ENCODE results near the gene GLOD4.
"Not testable (repeated sequence)": the region's sequence is repeated elsewhere in the genome, so short reads cannot be mapped to it uniquely, and the experiment has no call there.

The GLOD4 gene

DNA sequence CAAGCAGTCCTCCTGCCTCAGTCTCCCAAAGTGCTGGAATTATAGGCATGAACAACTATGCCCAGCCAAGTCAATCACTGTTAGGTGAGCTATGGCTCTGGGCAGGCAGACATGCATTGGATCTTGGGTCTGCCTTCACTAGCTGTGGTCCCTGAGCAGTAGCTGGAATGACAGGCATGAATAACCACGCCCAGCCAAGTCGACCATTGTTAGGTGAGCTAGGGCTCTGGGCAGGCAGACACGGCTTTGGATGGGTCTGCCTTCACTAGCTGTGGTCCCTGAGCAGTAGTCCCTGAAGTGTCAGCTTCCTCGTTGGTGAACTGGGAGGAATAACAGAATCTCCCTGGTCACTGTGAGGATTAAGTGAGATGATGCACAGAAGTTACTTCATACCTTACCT lies 6.5 kb upstream of the GLOD4 start:
- H3K4me3 ChIP-seq (ENCODE audit: low read length): no peak overlapping the region
- no peak for DNase-seq (ENCODE audit: low read depth, low spot score)

DNA sequence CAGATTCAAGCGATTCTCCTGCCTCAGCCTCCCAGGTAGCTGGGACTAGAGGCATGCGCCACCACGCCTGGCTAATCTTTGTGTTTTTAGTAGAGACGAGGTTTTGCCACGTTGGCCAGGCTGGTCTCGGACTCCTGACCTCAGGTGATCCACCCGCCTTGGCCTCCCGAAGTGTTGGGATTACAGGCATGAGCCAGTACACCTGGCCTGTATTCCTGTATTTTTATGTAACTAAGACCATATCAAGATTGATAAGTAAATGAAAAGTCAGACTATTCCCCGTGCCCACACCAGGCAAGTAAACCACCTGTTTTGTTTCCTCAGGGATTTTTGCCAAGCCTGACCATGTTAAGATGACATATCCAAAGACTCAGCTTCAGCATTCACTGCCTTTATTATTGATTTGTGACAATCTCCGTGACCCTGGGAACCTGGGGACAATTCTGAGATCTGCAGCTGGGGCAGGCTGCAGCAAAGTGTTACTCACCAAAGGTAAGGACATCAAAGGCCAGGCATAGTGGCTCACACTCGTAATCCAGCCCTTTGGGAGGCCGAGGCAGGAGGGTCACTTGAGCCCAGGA lies 5.7 kb upstream of the GLOD4 start:
- no peak overlapping the region for H3K4me3 ChIP-seq (ENCODE audit: low read length)
- DNase-seq (ENCODE audit: low read depth, low spot score): no peak

DNA sequence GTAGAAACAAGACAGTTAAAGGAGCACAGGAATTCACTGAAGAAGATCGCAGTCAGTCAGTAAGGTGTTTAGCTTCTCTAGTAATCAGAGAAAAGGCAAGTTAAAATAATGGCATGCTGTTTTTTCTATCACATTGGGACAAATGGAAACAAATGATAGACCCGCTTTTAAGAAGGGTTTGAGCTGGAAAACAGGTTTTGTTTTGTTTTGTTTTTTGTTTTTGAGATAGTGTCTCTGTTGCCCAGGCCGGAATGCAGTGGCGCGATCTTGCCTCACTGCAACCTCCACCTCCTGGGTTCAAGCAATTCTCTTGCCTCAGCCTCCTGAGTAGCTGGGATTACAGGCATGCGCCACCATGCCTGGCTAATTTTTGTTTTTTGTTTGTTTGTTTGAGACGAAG lies 3.8 kb upstream of the GLOD4 start:
- not testable (repeated sequence) for DNase-seq (ENCODE audit: low read depth, low spot score); H3K4me3 ChIP-seq (ENCODE audit: low read length)

DNA sequence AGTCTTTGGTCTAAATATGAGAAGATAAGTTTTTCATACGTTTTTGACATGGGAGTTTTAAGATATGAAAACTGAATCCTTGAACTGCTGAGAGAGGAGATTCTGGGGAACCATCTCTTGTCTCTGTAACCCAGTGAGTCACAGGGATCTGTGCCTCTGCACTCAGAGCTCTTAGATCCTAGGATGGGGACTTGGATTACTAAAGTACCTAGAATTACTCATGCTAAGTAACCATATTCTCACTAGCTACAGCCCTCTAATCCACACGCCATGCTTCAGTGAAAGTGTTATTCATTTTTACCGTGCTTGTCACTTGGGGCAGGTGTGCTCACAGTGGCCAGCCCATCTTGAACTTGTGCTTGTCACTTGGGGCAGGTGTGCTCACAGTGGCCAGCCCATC lies 2.1 kb upstream of the GLOD4 start:
- no peak overlapping the region for H3K4me3 ChIP-seq (ENCODE audit: low read length)
- DNase-seq (ENCODE audit: low read depth, low spot score): no peak

DNA sequence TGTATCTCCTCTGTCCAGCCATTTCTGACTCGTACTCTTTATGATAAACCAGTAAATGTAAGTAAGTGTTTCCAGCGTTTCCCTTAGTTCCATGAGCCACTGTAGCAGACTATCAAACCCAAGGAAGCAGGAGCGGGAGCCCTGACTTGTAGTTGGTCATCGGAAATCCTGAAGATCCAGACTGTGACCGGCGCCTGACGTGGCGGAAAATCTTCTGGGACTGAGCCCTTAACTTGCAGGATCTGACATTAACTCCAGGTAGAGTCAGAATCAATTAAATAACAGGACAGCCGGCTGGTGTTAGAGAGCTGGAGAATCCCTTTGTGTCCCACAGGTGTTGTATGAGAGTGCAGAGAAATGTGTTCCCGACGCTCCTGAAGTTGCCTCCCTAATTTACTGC lies 4.0 kb downstream of the GLOD4 start:
- H3K4me3 ChIP-seq (ENCODE audit: low read length): no peak overlapping the region
- no peak for DNase-seq (ENCODE audit: low read depth, low spot score)

DNA sequence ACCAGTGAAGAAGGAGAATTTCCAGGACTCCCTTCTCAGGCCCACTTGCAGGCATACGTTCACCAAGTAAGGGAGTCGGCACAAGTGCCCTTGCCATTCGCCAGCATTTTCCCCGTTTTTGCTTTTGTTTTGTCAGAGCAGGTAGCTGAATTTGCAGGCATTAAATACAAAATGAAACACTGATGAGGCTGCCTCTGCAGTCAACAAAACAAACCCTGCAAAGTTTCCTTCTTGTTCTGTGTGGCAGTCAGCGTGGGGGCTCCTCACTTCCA lies 7.8 kb downstream of the GLOD4 start:
- no peak overlapping the region for H3K4me3 ChIP-seq (ENCODE audit: low read length)
- no peak for DNase-seq (ENCODE audit: low read depth, low spot score)

DNA sequence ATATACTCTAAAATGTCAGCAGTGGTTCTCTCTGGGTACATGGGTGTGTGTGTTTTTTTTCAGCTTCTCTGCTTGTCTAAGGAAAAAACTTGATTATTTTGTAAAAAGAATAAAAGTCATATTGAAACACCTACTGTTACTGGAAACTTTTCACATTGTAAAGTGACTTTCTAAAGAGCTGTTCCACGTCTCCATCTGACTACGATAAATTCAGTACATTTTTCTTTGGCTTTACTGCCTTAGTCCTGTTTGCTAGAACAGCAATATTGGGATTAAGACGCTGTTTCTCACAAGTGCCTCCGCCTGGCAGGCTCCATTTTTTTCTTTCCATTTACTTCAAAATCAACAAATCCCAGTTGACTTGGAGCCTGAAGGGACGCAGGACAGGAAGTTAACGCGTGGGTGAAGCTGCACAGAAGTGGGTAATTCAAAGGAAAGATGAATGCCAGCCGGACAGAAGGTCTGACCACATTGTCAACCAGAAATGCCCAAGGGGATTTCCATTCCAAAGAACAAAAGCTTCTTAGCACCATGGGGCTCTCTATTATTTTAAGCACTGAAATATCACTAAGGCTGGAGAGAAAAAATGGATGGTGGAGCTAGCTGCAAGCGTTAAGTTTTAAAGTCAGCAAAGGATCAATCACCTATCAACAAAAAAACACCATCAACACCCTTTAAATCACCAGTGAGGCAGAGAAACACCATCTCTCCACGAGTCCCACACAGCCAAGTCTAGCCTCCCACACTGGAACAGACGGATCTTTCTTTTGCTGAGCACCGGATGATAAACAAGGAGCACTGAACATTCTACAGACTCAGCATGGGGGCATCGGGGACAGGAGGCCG lies 8.4 kb downstream of the GLOD4 start:
- no peak overlapping the region for H3K4me3 ChIP-seq (ENCODE audit: low read length)
- no peak for DNase-seq (ENCODE audit: low read depth, low spot score)

DNA sequence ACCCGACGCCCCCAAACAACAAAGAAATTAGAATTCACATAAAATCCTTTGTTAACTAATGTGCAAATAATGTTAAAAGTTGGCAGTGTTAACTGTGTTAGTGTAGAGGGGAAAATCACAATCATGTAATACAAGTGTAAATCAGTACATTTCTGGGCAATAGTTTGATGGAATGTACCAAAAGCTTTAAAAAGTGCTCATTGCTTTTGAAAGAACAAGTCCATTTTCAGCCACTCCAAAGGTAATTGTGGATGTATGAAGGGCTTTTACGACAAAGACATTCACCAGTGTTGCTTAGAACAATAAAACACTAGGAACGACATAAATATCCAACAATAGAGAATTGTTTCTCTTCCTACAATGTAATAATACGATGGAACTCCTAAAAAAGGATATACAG lies 9.1 kb downstream of the GLOD4 start:
- DNase-seq (ENCODE audit: low read depth, low spot score): no peak

DNA sequence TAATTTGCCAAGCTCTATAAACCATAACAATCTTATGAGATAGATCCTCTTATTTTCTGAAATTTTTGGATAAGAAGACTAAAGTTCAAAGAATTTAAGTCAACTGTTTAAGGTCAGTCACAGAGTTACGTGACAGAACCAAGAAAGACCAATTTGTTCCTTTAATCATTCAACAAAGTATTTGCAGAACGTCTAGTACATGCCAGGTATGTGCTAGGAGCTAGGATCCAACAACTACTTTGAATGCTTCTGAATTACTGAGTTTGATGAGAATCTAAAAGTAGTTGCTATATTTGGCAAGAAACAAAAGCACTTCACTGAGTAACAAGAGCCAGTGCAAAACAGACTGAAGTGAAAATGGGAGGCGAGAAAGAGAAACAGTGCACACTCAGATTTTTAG lies 15.0 kb downstream of the GLOD4 start:
- H3K4me3 ChIP-seq (ENCODE audit: low read length): no peak overlapping the region
- no peak for DNase-seq (ENCODE audit: low read depth, low spot score)

More for the DNA sequence above, 9.1 kb downstream of the GLOD4 start:
- H3K4me3 ChIP-seq (ENCODE audit: low read length): no peak overlapping the region

DNA sequence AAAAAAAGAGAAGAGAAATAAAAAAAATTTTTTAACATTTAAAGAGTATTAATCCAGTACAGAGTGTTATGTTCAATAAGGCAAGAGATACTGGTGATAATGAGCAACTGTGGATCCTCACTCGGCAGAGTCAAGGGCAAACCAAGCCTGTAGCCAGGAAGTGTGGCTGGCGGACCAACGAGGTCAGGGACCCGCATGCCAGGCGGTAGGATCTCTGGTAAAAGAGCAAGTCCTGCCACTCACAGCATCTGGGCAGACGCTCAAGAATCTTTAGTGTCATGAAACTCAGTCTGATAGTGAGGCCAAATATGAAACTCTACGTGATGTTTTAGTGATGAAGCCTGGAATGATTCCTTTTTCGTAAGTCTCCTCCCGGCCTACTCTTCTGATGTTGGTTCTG lies 21.7 kb downstream of the GLOD4 start:
- DNase-seq (ENCODE audit: low read depth, low spot score): no peak
- H3K4me3 ChIP-seq (ENCODE audit: low read length): no peak overlapping the region

DNA sequence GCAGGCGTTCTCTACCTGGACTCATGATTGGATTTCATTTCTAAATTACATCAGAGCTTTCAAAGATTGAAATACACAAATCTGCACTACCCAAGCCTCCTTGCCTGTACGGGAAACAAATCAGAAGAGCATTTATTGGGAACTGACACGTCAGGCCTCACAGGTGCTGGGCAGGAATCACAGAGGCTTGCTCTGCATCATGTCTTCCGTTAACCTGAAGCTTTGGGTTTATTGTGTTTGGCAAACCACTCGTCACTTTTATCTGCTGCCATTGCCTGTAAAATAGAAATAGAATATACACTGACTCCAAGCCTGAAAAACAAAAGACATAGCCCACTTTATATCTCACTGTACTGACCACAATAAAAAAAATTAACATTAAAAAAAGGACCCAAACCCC lies 22.1 kb downstream of the GLOD4 start:
- no peak for DNase-seq (ENCODE audit: low read depth, low spot score)
- no peak overlapping the region for H3K4me3 ChIP-seq (ENCODE audit: low read length)

DNA sequence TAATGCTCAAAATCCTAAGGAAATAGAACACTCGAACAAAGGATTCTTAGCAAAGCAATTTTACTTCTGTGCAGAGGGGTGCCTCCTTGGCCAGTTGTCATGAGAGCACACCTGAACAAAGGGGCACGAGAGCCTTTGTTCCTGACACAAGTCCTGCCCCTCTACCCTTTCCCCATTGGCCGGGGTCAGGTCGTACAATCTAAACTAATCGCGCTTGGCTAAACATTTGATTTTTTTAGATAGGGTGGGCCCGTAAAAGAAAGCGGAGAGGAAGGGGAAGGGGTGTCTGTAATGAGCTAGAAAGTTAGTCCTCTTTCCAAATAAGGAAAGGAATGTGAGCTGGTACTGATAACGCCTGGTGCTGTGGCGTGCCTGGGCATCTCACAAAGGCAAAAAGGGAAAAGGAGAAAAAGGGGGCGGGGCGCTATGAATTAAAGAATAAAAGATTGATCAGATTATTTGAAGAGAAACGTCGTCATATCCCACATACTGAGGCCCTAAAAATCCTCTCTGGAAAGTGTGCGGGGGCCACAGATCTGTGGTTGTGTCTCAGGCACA lies 26.0 kb downstream of the GLOD4 start:
- H3K4me3 ChIP-seq (ENCODE audit: low read length); DNase-seq (ENCODE audit: low read depth, low spot score): not testable (repeated sequence)

DNA sequence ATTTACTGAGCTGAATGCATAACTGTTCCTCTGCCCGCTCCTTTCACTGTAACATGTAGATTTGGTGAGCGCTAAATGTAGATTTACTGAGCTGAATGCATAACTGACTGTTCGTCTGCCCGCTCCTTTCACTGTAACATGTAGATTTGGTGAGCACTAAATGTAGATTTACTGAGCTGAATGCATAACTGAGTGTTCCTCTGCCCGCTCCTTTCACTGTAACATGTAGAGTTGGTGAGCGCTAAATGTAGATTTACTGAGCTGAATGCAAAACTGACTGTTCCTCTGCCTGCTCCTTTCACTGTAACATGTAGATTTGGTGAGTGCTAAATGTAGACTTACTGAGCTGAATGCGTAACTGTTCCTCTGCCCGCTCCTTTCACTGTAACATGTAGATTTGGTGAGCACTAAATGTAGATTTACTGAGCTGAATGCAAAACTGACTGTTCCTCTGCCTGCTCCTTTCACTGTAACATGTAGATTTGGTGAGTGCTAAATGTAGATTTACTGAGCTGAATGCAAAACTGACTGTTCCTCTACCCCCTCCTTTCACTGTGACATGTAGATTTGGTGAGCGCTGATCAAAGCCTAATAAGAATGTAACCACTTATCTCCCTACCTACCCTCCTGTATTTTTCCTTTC lies 26.6 kb downstream of the GLOD4 start:
- not testable (repeated sequence) for H3K4me3 ChIP-seq (ENCODE audit: low read length); DNase-seq (ENCODE audit: low read depth, low spot score)

DNA sequence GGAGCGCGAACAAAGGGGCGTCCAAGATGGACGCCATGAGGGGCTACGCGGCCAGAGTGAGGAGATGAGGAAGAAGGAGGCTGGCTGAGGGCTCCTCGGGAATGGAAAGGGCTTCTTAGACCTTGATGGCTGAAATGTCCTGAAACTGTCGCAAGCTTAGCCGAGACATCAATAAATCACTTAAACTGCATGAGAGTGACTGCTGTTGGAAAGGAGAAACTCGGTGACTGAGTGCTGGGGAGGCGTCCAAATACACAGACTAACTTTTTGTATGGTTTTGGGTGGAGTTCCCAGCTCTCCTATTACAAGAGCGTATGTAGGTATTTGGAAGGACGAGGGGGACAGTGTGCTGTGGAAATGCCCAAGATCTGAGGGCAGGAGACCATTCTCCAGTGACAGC lies 28.7 kb downstream of the GLOD4 start:
- H3K4me3 ChIP-seq (ENCODE audit: low read length): no peak overlapping the region
- no peak for DNase-seq (ENCODE audit: low read depth, low spot score)

DNA sequence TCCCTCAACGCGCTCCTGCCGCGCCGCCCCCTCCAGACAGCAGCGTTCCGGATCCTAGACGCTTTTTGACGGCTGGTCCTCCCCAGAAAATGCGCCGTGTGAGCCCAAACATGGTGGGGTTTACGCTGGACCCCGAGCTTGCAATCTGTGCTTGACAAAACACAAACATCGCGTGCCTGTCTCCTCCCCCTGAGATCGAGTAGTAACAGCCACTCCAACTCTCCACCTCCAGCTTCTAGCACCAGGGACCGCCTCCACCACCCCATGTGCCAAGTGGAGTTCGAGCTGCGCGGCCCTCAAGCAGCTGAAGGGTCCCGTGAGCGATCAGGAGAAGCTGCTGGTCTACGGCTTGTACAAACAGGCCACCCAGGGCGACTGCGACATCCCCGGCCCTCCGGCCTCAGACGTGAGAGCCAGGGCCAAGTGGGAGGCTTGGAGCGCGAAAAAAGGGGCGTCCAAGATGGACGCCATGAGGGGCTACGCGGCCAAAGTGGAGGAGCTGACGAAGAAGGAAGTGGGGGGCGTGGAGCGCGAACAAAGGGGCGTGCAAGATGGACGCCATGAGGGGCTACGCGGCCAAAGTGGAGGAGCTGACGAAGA lies 29.4 kb downstream of the GLOD4 start:
- peak overlapping the region; percentile 91 for H3K4me3 ChIP-seq (ENCODE audit: low read length)
- DNase-seq (ENCODE audit: low read depth, low spot score): no peak

DNA sequence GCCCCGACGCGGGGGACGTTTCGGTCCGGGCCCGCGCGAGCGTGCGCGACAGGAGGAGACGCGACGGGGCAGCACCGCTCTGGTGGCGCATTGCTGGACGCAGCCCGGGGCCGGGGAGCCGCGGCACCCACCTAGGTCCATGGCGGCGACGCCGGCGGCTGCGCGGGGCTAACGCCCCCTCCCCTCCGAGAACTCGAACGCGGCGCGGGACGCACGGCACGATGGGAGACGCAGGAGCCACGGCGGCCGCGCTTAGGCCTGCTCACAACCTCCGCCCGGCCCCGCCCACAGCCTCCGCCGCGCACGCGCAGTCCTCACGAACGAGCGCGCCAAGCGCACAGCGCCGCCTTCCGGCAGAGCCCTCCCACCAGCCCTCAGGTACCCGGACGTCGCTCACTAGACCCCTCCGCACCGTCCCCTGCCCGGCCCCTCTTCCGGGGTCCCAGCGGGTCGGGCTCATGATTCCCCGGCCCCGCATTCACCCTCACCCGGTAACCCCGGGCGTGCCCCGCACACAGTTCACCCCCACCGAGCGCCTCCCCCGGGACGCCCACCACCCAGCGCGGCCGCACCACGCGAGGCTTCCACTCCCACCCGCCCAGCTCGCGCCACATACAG lies 30.0 kb downstream of the GLOD4 start, which contains the start of gene GEMIN4:
GEMIN4 (minus strand) TSS at position 263 of the 618 bp plus-strand sequence; CDS start at position 141, 122 bp downstream.
- peak within 1 kb of the TSS; percentile 91 for H3K4me3 ChIP-seq (ENCODE audit: low read length)
- DNase-seq (ENCODE audit: low read depth, low spot score): peak; percentile 87

DNA sequence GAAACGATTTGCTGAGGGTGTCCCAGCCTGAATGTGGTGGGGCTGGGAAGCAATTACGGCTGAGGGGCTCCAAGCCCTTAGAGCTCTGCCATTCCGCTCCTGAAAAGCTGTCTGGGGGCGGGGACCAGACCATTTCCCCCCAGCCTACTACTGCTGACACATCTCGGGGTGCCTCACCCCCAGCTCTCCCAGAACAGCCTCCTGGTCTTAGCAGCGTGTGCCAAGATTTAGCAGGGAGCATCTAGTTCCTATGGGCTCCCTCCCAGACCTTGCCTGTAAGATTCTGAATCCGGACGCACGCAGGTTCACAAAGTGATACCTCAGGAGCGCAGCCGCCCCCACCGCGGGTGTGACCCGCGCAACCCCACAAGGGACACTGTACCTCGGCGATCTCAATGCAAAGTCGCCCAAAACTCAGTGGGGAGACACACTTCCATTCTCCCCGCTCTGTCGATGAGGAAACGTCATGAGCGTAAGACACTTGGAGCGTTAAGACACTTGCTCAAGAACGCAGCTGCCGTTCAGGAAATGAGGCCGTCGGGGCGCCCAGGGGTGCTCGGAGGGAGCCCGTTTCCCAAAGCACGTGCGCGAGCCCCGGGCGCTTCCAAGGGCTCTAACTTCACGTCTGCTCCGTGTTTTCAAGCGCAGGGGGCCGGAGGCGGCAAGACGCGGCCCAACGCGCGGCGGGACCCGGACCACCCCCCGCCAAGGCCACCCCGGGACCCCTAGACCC lies 30.6 kb downstream of the GLOD4 start:
- no peak for DNase-seq (ENCODE audit: low read depth, low spot score)

DNA sequence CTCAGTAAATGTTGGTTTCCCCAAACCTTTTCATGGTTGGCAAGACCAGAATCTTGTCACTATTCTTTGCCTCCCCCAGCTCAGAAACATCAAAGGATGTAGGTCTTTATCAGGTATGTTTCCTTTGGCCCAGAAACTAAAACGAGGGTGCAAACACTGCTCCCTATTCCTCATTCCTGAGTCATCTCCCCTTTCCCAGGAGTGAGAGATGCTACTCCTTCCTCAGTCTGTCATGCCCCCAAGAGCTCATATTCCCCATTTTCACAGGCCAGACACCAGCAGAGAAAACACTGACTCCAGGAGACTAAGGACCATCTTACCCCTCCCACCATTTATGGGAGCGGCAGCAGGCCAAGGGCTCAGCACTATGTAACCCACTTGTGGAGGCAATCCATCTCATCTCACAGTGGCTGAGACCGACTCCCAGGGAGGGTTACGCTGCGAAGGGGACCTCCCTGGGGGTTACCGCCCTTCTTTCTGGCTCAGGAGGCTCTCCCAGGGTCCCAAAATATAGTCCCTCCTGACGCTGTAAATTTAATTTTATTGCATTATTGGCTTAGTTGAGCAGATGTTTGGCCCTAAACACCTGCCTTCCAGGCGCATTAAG lies 31.5 kb downstream of the GLOD4 start:
- no peak for DNase-seq (ENCODE audit: low read depth, low spot score)
- peak overlapping the region; percentile 91 for H3K4me3 ChIP-seq (ENCODE audit: low read length)

More for the DNA sequence above, 30.6 kb downstream of the GLOD4 start:
- peak overlapping the region; percentile 91 for H3K4me3 ChIP-seq (ENCODE audit: low read length)

All from Jurkat, Clone E6-1 (cell line).